OCI-LY7 (cell line): ENCODE data around the gene ATP2A2.

ENCODE experiments used
- CTCF ChIP-seq: fragments of 200-600 bp; sonication (generic); conservative IDR thresholded peaks from 2 replicates; pipeline ENCODE4 v1.5.1; 2014; ENCODE audit warnings: mild to moderate bottlenecking, antibody characterized with exemption, low read length, moderate library complexity, mixed read lengths
- EZH2phosphoT487 ChIP-seq: fragments of 200-600 bp; sonication (generic); IDR thresholded peaks from 2 replicates; pipeline ENCODE4 v1.6.1; 2018; ENCODE audit warnings: low read depth, borderline replicate concordance, mild to moderate bottlenecking, mixed run types, antibody characterized with exemption, low read length, moderate library complexity, mixed read lengths

- no peak for TF ChIP-seq CTCF
- no peak for TF ChIP-seq EZH2phosphoT487
Observed at GRCh38 chr12:110243227-110243626, 37.8 kb upstream of the ATP2A2 start.
